Kidney epithelial cell (primary cell): Measurements from ENCODE around the gene RPH3AL. TPM values are rescaled to one million over a fixed set of nuclear protein-coding genes. Genes with fewer than 3 reads are reported as not detected.

Experiments
- DNase-seq: peaks from one replicate; pipeline ENCODE4 v3.0.0-alpha.2; 2010; ENCODE audit warnings: low read depth
- H3K27me3 ChIP-seq: 2 replicates; pipeline ENCODE4 v1.6.0; 2011; ENCODE audit warnings: low read length; ENCODE audit not compliant: control insufficient read depth, insufficient read depth
- H3K36me3 ChIP-seq: 2 replicates; pipeline ENCODE4 v1.5.1; 2011; ENCODE audit warnings: low read length; ENCODE audit not compliant: control insufficient read depth, insufficient read depth
- H3K4me3 ChIP-seq: 2 replicates; pipeline ENCODE4 v1.5.1; 2011; ENCODE audit warnings: low read depth, mild to moderate bottlenecking, control low read depth, low read length
- total RNA-seq: library from RNA; depleted of rRNA; stranded (reverse); fragments of >200 nt; gene quantifications from 2 replicates; pipeline ENCODE4 v1.2.3, GENCODE V29; 2015
- TF ChIP-seq, protein P1 (sequence below): IDR thresholded peaks from 2 replicates; pipeline ENCODE4 v1.5.1; 2011; ENCODE audit warnings: mild to moderate bottlenecking, moderate library complexity, low read length, control low read depth, inconsistent platforms; ENCODE audit not compliant: insufficient read depth, poor library complexity, severe bottlenecking

Gene RPH3AL
- total RNA-seq, 1 donor from 2014 or later = 15.1 TPM

DNA sequence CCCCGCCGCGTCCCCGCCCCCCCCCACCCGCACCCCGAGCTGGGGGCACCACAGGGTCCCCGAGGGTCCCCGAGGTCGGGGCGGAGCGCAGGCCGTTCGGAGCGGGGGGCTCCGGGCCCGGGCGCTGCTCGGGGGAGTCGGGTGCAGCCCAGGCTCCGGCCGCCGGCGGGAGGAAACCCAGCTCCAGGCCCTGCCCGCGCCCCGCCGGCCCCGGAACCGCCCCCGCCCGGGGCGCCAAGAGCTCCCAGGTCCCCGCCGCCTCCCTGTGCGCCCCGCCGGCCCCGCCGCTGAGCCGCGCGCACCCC, 33.2 kb upstream of the RPH3AL start:
- Histone ChIP-seq H3K27me3 (no peaks in the 10 kb centered on the region), H3K4me3 (peak overlapping the region; percentile 35), H3K36me3 (no peaks in the 10 kb centered on the region)
- DNase-seq = no peak
- TF ChIP-seq, protein P1, sequence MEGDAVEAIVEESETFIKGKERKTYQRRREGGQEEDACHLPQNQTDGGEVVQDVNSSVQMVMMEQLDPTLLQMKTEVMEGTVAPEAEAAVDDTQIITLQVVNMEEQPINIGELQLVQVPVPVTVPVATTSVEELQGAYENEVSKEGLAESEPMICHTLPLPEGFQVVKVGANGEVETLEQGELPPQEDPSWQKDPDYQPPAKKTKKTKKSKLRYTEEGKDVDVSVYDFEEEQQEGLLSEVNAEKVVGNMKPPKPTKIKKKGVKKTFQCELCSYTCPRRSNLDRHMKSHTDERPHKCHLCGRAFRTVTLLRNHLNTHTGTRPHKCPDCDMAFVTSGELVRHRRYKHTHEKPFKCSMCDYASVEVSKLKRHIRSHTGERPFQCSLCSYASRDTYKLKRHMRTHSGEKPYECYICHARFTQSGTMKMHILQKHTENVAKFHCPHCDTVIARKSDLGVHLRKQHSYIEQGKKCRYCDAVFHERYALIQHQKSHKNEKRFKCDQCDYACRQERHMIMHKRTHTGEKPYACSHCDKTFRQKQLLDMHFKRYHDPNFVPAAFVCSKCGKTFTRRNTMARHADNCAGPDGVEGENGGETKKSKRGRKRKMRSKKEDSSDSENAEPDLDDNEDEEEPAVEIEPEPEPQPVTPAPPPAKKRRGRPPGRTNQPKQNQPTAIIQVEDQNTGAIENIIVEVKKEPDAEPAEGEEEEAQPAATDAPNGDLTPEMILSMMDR = no peak

GRCh38 chr17:385178-385835, 32.7 kb upstream of the RPH3AL start:
- no peak for DNase-seq
- TF ChIP-seq, protein P1 = no peak
- Histone ChIP-seq H3K36me3 (no peaks in the 10 kb centered on the region), H3K4me3 (peak overlapping the region; percentile 35), H3K27me3 (no peaks in the 10 kb centered on the region)

GRCh38 chr17:384622-385177, 32.1 kb upstream of the RPH3AL start:
- DNase-seq = no peak
- Histone ChIP-seq H3K36me3 (no peaks in the 10 kb centered on the region), H3K27me3 (no peaks in the 10 kb centered on the region), H3K4me3 (peak overlapping the region; percentile 35)
- TF ChIP-seq, protein P1 = no peak

- Histone ChIP-seq H3K27me3 (no peaks in the 10 kb centered on the region), H3K36me3 (no peaks in the 10 kb centered on the region), H3K4me3 (no peak overlapping the region)
- TF ChIP-seq, protein P1 = no peak
- DNase-seq = no peak
These were observed 31.4 kb upstream of the RPH3AL start for GRCh38 chr17:383771-384621.

DNA sequence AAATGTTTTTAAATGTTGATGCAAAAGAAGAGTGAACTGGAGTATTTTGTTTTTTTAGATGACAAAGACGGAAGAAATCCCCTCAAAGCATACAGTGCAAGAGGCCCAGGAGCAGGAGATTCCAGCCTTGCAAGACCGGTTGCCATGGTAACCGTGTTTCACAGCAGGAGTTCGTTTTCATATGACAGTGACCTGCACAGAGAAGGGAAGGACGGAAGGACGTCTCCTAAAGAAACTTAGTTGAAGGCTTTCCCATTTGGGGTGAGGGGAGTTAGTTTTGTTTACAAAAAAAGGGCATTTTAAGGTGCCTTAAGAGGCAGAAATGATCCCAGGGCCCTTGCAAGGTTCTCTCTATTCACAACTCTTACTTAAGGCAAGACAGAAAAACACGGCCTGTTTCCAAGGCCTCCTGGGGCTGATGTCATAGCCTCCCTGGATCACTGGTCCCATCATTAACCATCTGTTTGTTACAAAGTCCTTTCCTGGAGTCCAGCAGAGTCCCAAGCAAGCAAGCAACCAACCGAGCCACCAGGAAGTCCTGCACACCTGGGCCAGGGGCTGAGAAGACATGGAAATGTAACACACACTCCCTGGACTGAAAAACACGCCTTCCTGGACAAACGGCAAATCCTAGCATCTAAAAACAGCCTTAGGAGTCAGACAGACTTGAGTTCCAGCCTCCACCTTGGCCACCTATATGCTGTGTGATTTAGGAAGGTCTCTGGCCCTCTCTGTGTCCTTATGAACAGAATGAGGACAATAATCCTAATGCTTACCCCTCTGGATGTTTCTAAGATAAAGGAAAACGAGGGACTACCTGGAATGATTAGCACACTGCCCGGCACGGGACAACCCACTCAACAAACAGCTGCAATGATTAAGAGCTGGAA, 30.3 kb upstream of the RPH3AL start:
- H3K27me3 ChIP-seq = no peaks in the 10 kb centered on the region
- DNase-seq = peak; percentile 74
- no peak overlapping the region for H3K4me3 ChIP-seq
- no peaks in the 10 kb centered on the region for H3K36me3 ChIP-seq
- TF ChIP-seq, protein P1 = no peak
